ENCODE measurements around the gene KLHL25.
A peak's percentile ranks its signal among the peaks of the same experiment; 100 is the strongest.

DNA sequence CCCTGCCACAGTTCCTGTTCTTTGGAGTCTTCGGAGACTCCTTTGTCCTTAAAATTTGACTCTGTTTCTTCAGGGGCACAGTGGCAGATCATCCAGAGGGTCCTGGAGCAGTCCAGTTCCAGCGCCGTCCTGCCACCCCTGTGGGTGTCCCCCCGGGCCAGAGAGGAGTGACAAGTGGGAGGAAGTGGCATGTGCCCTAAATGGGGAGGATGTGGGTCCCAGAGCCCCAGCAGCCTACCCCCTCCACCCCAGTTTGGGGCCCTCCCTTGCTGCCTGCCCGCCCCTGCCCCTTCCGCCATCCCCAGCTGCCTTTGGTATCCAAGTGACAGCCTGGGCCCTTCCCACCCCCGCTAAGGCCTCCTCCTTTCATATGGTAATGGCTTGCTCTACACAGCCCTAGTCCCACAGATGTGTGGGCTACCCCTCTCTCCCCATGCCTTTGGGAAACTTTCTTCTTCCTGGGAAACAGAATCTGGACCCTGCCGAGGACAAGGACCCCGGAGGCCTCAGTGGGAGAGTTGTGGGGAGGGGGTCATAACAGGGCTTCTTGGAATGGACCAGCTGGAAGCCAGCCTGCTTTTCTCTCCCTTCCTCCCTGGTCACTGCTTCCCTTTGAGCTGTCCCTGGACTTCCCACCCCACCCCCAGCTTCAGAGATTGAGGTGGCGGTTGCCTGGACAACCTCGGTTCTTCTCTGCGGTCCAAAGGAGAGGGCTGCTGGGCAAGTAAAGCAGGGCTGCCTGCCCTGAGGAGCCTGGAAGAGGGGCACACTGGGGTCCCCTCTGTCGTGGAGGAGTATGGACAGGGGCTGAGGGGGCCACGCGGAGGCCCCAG is 43.2 kb downstream of the KLHL25 start:
- TF ChIP-seq NRF1 (IDR thresholded peaks at IDR 0.05; ENCODE audit: low read depth, low read length) (no peak), YY1 (IDR thresholded peaks at IDR 0.05; ENCODE audit: low read depth, low read length) (no peak), POLR2AphosphoS5 (IDR thresholded peaks at IDR 0.05; ENCODE audit: low read depth, low read length) (peak; percentile 37; the same call in 1 of the 2 replicates), CTCF (IDR thresholded peaks at IDR 0.05; ENCODE audit: control extremely low read depth in 1 of 3, insufficient read depth in 1 of 3, low read depth in 1 of 3, low read length in 3 of 3) (no peak), CEBPB (IDR thresholded peaks at IDR 0.05; ENCODE audit: low read depth, low read length) (no peak), JUND (IDR thresholded peaks at IDR 0.05; ENCODE audit: low read length) (no peak), SRF (IDR thresholded peaks at IDR 0.05; ENCODE audit: low read depth, low read length) (no peak), EP300 (IDR thresholded peaks at IDR 0.05; ENCODE audit: borderline replicate concordance in 1 of 2, low read depth in 2 of 2, low read length in 2 of 2) (no peak), ZNF274 (IDR thresholded peaks at IDR 0.05; ENCODE audit: borderline replicate concordance, extremely low read depth, low read length) (no peak), POLR2A (IDR thresholded peaks at IDR 0.05; ENCODE audit: control extremely low read depth in 1 of 2, low read depth in 2 of 2, low read length in 2 of 2) (0 out of 3 replicates have a peak, but pooled peaks of 1 of the 2 experiments have one; percentile 44), CHD2 (IDR thresholded peaks at IDR 0.05; ENCODE audit: low read length) (no peak)
- TF ChIP-seq, protein P1, sequence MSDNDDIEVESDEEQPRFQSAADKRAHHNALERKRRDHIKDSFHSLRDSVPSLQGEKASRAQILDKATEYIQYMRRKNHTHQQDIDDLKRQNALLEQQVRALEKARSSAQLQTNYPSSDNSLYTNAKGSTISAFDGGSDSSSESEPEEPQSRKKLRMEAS (IDR thresholded peaks at IDR 0.05) = no peak
